ENCODE measurements around the gene CERS2. TPM values are rescaled to one million over a fixed set of nuclear protein-coding genes. Genes with fewer than 3 reads are reported as not detected.
"Not testable (repeated sequence)": the region's sequence is repeated elsewhere in the genome, so short reads cannot be mapped to it uniquely, and the experiment has no call there.

CERS2 gene
- total and polyA plus RNA-seq, 8 donors: 75.0 to 155 (median 106) TPM

- TF ChIP-seq CTCF (IDR thresholded peaks at IDR 0.05): no peak
- 85 to 93% methylated on average over 5 of the region's 5 CpGs for WGBS, 2 donors
- FAIRE-seq (no peak), DNase-seq (no peak), ATAC-seq (no peak)
- Histone ChIP-seq H3K9me3 (no peaks in the 10 kb centered on the region), H3K4me1 (no peaks in the 10 kb centered on the region), H3K4me3 (no peak overlapping the region), H3K27me3 (no peaks in the 10 kb centered on the region), H3K27ac (no peak overlapping the region), H3K36me3 (peaks cover 5 to 66% (median 47%) of the 10 kb centered on the region in 3 donors)
- intact Hi-C loops (cut with DNase I): no loop called here
Observed at GRCh38 chr1:150944856-150945255, 29.8 kb downstream of the CERS2 start.

- intact Hi-C loops (cut with DNase I): no loop called here
- no peak for TF ChIP-seq CTCF (IDR thresholded peaks at IDR 0.05)
Observed at GRCh38 chr1:150931773-150932172, 42.9 kb downstream of the CERS2 start.

GRCh38 chr1:150928775-150929174 lies 45.9 kb downstream of the CERS2 start:
- H3K4me3 ChIP-seq; DNase-seq; H3K27me3 ChIP-seq; H3K4me1 ChIP-seq; H3K9me3 ChIP-seq; ATAC-seq; FAIRE-seq; intact Hi-C loops (cut with DNase I); H3K27ac ChIP-seq: not testable (repeated sequence)
- peaks cover 0 to 13% (median 0%) of the 10 kb centered on the region in 3 donors for H3K36me3 ChIP-seq
- 92% methylated on average over 6 of the region's 6 CpGs for WGBS, 2 donors

More at GRCh38 chr1:150931773-150932172, 42.9 kb downstream of the CERS2 start:
- no peak overlapping the region for H3K4me3 ChIP-seq
- no peak for ATAC-seq
- H3K27ac ChIP-seq: no peak overlapping the region
- peaks cover 0 to 13% (median 0%) of the 10 kb centered on the region in 3 donors for H3K36me3 ChIP-seq
- no peak for FAIRE-seq
- H3K9me3 ChIP-seq: no peaks in the 10 kb centered on the region
- DNase-seq: no peak
- H3K27me3 ChIP-seq: no peaks in the 10 kb centered on the region
- peaks cover 0 to 7% (median 3%) of the 10 kb centered on the region in 3 donors for H3K4me1 ChIP-seq
- 97 to 100% methylated on average over 1 of the region's 1 CpG for WGBS, 2 donors

- H3K27ac ChIP-seq: no peak overlapping the region
- no peak for ATAC-seq
- peaks cover 0 to 13% (median 0%) of the 10 kb centered on the region in 3 donors for H3K36me3 ChIP-seq
- no peak for FAIRE-seq
- intact Hi-C loops (cut with DNase I): no loop called here
- H3K9me3 ChIP-seq: no peaks in the 10 kb centered on the region
- H3K4me1 ChIP-seq: peaks cover 0 to 7% (median 0%) of the 10 kb centered on the region in 3 donors
- H3K4me3 ChIP-seq: no peak overlapping the region
- no peak for TF ChIP-seq CTCF (IDR thresholded peaks at IDR 0.05)
- H3K27me3 ChIP-seq: no peaks in the 10 kb centered on the region
- DNase-seq: no peak
- WGBS, 2 donors: 96 to 97% methylated on average over 3 of the region's 3 CpGs
Observed at GRCh38 chr1:150928286-150928685, 46.3 kb downstream of the CERS2 start.

GRCh38 chr1:150927624-150928023 lies 47.0 kb downstream of the CERS2 start:
- no peak overlapping the region for H3K27ac ChIP-seq
- TF ChIP-seq CTCF (IDR thresholded peaks at IDR 0.05): no peak
- H3K4me3 ChIP-seq: no peak overlapping the region
- H3K4me1 ChIP-seq: peaks cover 0 to 7% (median 0%) of the 10 kb centered on the region in 3 donors
- 88% methylated on average over 4 of the region's 4 CpGs for WGBS, 2 donors
- H3K27me3 ChIP-seq: no peaks in the 10 kb centered on the region
- H3K36me3 ChIP-seq: peaks cover 0 to 13% (median 0%) of the 10 kb centered on the region in 3 donors
- DNase-seq (no peak), FAIRE-seq (no peak), ATAC-seq (no peak)
- no peaks in the 10 kb centered on the region for H3K9me3 ChIP-seq
- intact Hi-C loops (cut with DNase I): no loop called here

All from pancreas (tissue), 10 donors.